ENCODE results near the gene IRF5. TPM values are rescaled to one million over a fixed set of nuclear protein-coding genes. Genes with fewer than 3 reads are reported as not detected.

Gene IRF5
- total RNA-seq, 4 donors from 2014 or later: 13.5 to 23.4 (median 15.6) TPM

- H3K4me3 ChIP-seq (ENCODE audit: low read depth, poor library complexity, severe bottlenecking): no peak overlapping the region
- intact Hi-C loops (cut with DNase I; ENCODE audit: low total_unique reads): no loop called here
- no peak for DNase-seq (ENCODE audit: low spot score in 2 of 2)
- no peak for TF ChIP-seq CTCF (IDR thresholded peaks at IDR 0.05)
- TF ChIP-seq POLR2A (IDR thresholded peaks at IDR 0.05): no peak
- 74 to 77% methylated on average over 7 of the region's 7 CpGs for WGBS, 2 donors
These were observed 6.9 kb downstream of the IRF5 start for GRCh38 chr7:128944487-128945236.

GRCh38 chr7:128945668-128946366, 8.1 kb downstream of the IRF5 start:
- TF ChIP-seq CTCF (IDR thresholded peaks at IDR 0.05): no peak
- 88 to 91% methylated on average over 15 to 21 of the region's 21 CpGs for WGBS, 2 donors
- H3K4me3 ChIP-seq (ENCODE audit: low read depth, poor library complexity, severe bottlenecking): no peak overlapping the region
- DNase-seq (ENCODE audit: low spot score in 2 of 2): no peak
- intact Hi-C loops (cut with DNase I; ENCODE audit: low total_unique reads): no loop called here

- H3K4me3 ChIP-seq (ENCODE audit: low read depth, poor library complexity, severe bottlenecking): no peak overlapping the region
- whole genome bisulfite sequencing, 2 donors: 76 to 84% methylated on average over 18 to 22 of the region's 22 CpGs
- DNase-seq (ENCODE audit: low spot score in 2 of 2): no peak
- TF ChIP-seq POLR2A (IDR thresholded peaks at IDR 0.05) (no peak), CTCF (IDR thresholded peaks at IDR 0.05) (no peak)
- intact Hi-C loops (cut with DNase I; ENCODE audit: low total_unique reads): no loop called here
These were observed 9.5 kb downstream of the IRF5 start for GRCh38 chr7:128946936-128947830.

- no peak for TF ChIP-seq POLR2A (IDR thresholded peaks at IDR 0.05)
- TF ChIP-seq CTCF (IDR thresholded peaks at IDR 0.05): no peak
- no peak for DNase-seq (ENCODE audit: low spot score in 2 of 2)
- no peak overlapping the region for H3K4me3 ChIP-seq (ENCODE audit: low read depth, poor library complexity, severe bottlenecking)
- intact Hi-C loops (cut with DNase I; ENCODE audit: low total_unique reads): no loop called here
- WGBS, 2 donors: 81 to 90% methylated on average over 4 to 7 of the region's 9 CpGs
These were observed 10.1 kb downstream of the IRF5 start for GRCh38 chr7:128947854-128948253.

- WGBS, 2 donors: 73 to 76% methylated on average over 12 of the region's 12 CpGs
- no peak overlapping the region for H3K4me3 ChIP-seq (ENCODE audit: low read depth, poor library complexity, severe bottlenecking)
- intact Hi-C loops (cut with DNase I; ENCODE audit: low total_unique reads): no loop called here
- DNase-seq (ENCODE audit: low spot score in 2 of 2): no peak
- TF ChIP-seq CTCF (IDR thresholded peaks at IDR 0.05) (no peak), POLR2A (IDR thresholded peaks at IDR 0.05) (no peak)
These were observed 10.7 kb downstream of the IRF5 start for GRCh38 chr7:128948312-128948973.
